ENCODE measurements around the gene NRGN.

NRGN gene

GRCh38 chr11:124743050-124743449, 3.3 kb downstream of the NRGN start:
- no peak overlapping the region for H3K4me2 ChIP-seq (ENCODE audit: low read length)
- no peaks in the 10 kb centered on the region for H3K27me3 ChIP-seq (ENCODE audit: control insufficient read depth, insufficient read depth, low read length)
- no peak overlapping the region for H3K9ac ChIP-seq
- H3K9me3 ChIP-seq (ENCODE audit: control insufficient read depth, low read length), result no peaks in the 10 kb centered on the region
- no peak overlapping the region for H2AFZ ChIP-seq
- TF ChIP-seq, protein P1, sequence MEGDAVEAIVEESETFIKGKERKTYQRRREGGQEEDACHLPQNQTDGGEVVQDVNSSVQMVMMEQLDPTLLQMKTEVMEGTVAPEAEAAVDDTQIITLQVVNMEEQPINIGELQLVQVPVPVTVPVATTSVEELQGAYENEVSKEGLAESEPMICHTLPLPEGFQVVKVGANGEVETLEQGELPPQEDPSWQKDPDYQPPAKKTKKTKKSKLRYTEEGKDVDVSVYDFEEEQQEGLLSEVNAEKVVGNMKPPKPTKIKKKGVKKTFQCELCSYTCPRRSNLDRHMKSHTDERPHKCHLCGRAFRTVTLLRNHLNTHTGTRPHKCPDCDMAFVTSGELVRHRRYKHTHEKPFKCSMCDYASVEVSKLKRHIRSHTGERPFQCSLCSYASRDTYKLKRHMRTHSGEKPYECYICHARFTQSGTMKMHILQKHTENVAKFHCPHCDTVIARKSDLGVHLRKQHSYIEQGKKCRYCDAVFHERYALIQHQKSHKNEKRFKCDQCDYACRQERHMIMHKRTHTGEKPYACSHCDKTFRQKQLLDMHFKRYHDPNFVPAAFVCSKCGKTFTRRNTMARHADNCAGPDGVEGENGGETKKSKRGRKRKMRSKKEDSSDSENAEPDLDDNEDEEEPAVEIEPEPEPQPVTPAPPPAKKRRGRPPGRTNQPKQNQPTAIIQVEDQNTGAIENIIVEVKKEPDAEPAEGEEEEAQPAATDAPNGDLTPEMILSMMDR (IDR thresholded peaks at IDR 0.05), result no peak
- H3K36me3 ChIP-seq (ENCODE audit: control insufficient read depth, insufficient read depth, low read length), result no peaks in the 10 kb centered on the region
- no peak overlapping the region for H3K4me3 ChIP-seq (ENCODE audit: low read depth, low read length)
- no peaks in the 10 kb centered on the region for H3K4me1 ChIP-seq
- H3K27ac ChIP-seq, result no peak overlapping the region
- no peaks in the 10 kb centered on the region for H3K79me2 ChIP-seq

DNA sequence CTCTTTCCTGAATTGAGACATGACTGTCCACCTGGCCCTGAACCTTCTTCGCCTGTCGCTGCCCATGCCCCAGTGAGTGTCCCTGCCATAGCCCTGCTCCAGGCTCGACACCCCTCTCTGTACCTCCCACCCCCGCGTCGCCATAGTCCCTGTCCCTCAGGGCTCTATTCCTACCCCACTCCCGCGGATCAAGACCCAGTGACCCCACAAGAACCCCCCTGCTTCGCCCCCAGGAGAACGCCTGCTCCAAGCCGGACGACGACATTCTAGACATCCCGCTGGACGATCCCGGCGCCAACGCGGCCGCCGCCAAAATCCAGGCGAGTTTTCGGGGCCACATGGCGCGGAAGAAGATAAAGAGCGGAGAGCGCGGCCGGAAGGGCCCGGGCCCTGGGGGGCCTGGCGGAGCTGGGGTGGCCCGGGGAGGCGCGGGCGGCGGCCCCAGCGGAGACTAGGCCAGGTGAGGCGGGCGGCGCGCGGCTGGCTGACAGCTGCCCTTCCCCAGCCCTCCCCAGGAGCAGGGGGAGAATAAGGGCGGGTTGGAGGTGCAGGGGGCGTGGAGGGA, 5.6 kb downstream of the NRGN start:
- no peak overlapping the region for H3K27ac ChIP-seq
- H3K4me3 ChIP-seq (ENCODE audit: low read depth, low read length), result no peak overlapping the region

DNA sequence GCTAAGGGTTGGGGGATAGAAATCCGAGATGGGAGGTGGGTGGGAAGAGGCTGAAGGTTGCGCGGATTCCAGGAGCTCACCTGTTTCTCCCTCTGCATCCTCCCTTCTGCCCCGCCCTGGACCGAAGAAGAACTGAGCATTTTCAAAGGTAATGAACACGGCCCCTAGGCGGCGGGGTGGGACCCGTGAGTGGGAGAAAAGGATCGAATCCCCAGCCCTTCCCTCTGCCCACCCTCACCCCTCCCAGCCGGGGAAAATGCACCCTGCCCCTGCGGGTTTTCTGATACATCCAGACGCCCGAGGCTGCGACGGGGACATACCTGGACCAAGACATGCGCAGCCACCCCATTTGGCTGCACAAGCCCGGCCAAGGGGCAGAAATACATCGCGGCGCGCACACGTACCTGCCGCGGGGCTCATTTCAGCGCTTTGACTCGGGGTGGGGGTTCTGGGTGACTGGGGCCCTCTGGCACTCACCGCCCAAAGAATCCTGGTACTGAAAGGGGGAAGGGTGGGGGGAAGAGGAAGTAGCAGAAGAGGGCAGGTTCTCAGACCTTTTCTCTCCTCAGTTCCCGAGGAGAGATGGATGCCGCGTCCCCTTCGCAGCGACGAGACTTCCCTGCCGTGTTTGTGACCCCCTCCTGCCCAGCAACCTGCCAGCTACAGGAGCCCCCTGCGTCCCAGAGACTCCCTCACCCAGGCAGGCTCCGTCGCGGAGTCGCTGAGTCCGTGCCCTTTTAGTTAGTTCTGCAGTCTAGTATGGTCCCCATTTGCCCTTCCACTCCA, 6.3 kb downstream of the NRGN start:
- H3K9ac ChIP-seq, result no peak overlapping the region
- TF ChIP-seq, protein P1 (IDR thresholded peaks at IDR 0.05), result no peak

More for the DNA sequence above, 5.6 kb downstream of the NRGN start:
- TF ChIP-seq, protein P1 (IDR thresholded peaks at IDR 0.05), result no peak
- no peak overlapping the region for H3K9ac ChIP-seq
- no peaks in the 10 kb centered on the region for H3K4me1 ChIP-seq
- H3K36me3 ChIP-seq (ENCODE audit: control insufficient read depth, insufficient read depth, low read length), result no peaks in the 10 kb centered on the region
- H3K4me2 ChIP-seq (ENCODE audit: low read length), result no peak overlapping the region
- no peak overlapping the region for H2AFZ ChIP-seq
- no peaks in the 10 kb centered on the region for H3K79me2 ChIP-seq
- H3K27me3 ChIP-seq (ENCODE audit: control insufficient read depth, insufficient read depth, low read length), result no peaks in the 10 kb centered on the region
- no peaks in the 10 kb centered on the region for H3K9me3 ChIP-seq (ENCODE audit: control insufficient read depth, low read length)

GRCh38 chr11:124746621-124747243, 7.0 kb downstream of the NRGN start:
- H2AFZ ChIP-seq, result peak overlapping the region; percentile 62
- no peaks in the 10 kb centered on the region for H3K27me3 ChIP-seq (ENCODE audit: control insufficient read depth, insufficient read depth, low read length)
- H3K4me2 ChIP-seq (ENCODE audit: low read length), result peak overlapping the region; percentile 76
- no peaks in the 10 kb centered on the region for H3K79me2 ChIP-seq
- no peak overlapping the region for H3K27ac ChIP-seq
- H3K4me3 ChIP-seq (ENCODE audit: low read depth, low read length), result peak overlapping the region; percentile 59
- TF ChIP-seq, protein P1 (IDR thresholded peaks at IDR 0.05), result peak; percentile 21
- H3K9ac ChIP-seq, result no peak overlapping the region
- no peaks in the 10 kb centered on the region for H3K9me3 ChIP-seq (ENCODE audit: control insufficient read depth, low read length)
- H3K36me3 ChIP-seq (ENCODE audit: control insufficient read depth, insufficient read depth, low read length), result no peaks in the 10 kb centered on the region
- no peaks in the 10 kb centered on the region for H3K4me1 ChIP-seq

More for the DNA sequence above, 6.3 kb downstream of the NRGN start:
- no peaks in the 10 kb centered on the region for H3K79me2 ChIP-seq
- no peaks in the 10 kb centered on the region for H3K4me1 ChIP-seq
- peak overlapping the region; percentile 76 for H3K4me2 ChIP-seq (ENCODE audit: low read length)
- no peaks in the 10 kb centered on the region for H3K27me3 ChIP-seq (ENCODE audit: control insufficient read depth, insufficient read depth, low read length)
- no peaks in the 10 kb centered on the region for H3K36me3 ChIP-seq (ENCODE audit: control insufficient read depth, insufficient read depth, low read length)
- H3K4me3 ChIP-seq (ENCODE audit: low read depth, low read length), result peak overlapping the region; percentile 59
- H3K27ac ChIP-seq, result no peak overlapping the region
- peak overlapping the region; percentile 62 for H2AFZ ChIP-seq
- no peaks in the 10 kb centered on the region for H3K9me3 ChIP-seq (ENCODE audit: control insufficient read depth, low read length)
